ENCODE measurements around the gene UQCC2. TPM values are rescaled to one million over a fixed set of nuclear protein-coding genes. Genes with fewer than 3 reads are reported as not detected.
A peak's percentile ranks its signal among the peaks of the same experiment; 100 is the strongest.

The UQCC2 gene
- total RNA-seq, 4 donors from 2014 or later: 14.5 to 29.7 (median 23.4) TPM

- no peak overlapping the region for H3K27ac ChIP-seq
- 72 to 80% methylated on average over 10 of the region's 10 CpGs for WGBS, 2 donors
- DNase-seq (ENCODE audit: low spot score in 2 of 2): no peak
- no peak overlapping the region for H3K4me3 ChIP-seq
- H3K36me3 ChIP-seq: no peaks in the 10 kb centered on the region
- no peaks in the 10 kb centered on the region for H3K9me3 ChIP-seq
- peak in 1 of 2 donors; percentile 29 for TF ChIP-seq EP300 (IDR thresholded peaks at IDR 0.05)
- TF ChIP-seq, protein P1, sequence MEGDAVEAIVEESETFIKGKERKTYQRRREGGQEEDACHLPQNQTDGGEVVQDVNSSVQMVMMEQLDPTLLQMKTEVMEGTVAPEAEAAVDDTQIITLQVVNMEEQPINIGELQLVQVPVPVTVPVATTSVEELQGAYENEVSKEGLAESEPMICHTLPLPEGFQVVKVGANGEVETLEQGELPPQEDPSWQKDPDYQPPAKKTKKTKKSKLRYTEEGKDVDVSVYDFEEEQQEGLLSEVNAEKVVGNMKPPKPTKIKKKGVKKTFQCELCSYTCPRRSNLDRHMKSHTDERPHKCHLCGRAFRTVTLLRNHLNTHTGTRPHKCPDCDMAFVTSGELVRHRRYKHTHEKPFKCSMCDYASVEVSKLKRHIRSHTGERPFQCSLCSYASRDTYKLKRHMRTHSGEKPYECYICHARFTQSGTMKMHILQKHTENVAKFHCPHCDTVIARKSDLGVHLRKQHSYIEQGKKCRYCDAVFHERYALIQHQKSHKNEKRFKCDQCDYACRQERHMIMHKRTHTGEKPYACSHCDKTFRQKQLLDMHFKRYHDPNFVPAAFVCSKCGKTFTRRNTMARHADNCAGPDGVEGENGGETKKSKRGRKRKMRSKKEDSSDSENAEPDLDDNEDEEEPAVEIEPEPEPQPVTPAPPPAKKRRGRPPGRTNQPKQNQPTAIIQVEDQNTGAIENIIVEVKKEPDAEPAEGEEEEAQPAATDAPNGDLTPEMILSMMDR (IDR thresholded peaks at IDR 0.05): no peak
- no peaks in the 10 kb centered on the region for H3K4me1 ChIP-seq
- H3K27me3 ChIP-seq: no peaks in the 10 kb centered on the region
These were observed 19.1 kb upstream of the UQCC2 start for GRCh38 chr6:33730611-33731010.

DNA sequence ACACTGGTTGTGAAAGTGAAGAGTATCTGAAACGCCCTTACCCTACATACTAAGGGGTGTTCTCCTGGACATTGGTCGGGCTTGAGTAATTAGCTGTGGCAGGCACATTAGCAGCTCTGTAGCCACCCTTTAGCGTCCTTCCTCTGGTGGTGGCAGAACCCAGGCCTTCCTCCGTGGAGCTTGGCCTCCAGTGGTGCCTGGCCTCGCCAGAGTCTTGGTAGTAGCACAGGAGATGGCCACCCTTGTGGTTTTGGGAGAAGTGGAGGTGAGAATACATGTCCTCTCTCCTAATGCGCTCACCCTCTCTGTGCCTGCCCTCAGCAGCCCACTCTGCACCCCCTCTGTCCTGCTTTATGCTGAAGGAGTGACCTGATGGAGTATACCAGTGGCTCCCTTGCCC, 17.6 kb upstream of the UQCC2 start:
- WGBS, 2 donors: 89 to 92% methylated on average over 6 of the region's 6 CpGs
- no peaks in the 10 kb centered on the region for H3K9me3 ChIP-seq
- H3K4me1 ChIP-seq: no peaks in the 10 kb centered on the region
- H3K27me3 ChIP-seq: no peaks in the 10 kb centered on the region
- H3K4me3 ChIP-seq: no peak overlapping the region
- no peak overlapping the region for H3K27ac ChIP-seq
- TF ChIP-seq EP300 (IDR thresholded peaks at IDR 0.05) (no peak), POLR2A (IDR thresholded peaks at IDR 0.05) (no peak)
- TF ChIP-seq, protein P1 (IDR thresholded peaks at IDR 0.05): no peak
- H3K36me3 ChIP-seq: no peaks in the 10 kb centered on the region
- DNase-seq (ENCODE audit: low spot score in 2 of 2): no peak

- H3K27me3 ChIP-seq: no peaks in the 10 kb centered on the region
- H3K9me3 ChIP-seq: no peaks in the 10 kb centered on the region
- DNase-seq (ENCODE audit: low spot score in 2 of 2): no peak
- no peak overlapping the region for H3K27ac ChIP-seq
- no peaks in the 10 kb centered on the region for H3K4me1 ChIP-seq
- H3K36me3 ChIP-seq: no peaks in the 10 kb centered on the region
- 91 to 93% methylated on average over 11 of the region's 11 CpGs for WGBS, 2 donors
- no peak for TF ChIP-seq EP300 (IDR thresholded peaks at IDR 0.05)
- TF ChIP-seq, protein P1 (IDR thresholded peaks at IDR 0.05): no peak
- TF ChIP-seq POLR2A (IDR thresholded peaks at IDR 0.05): no peak
- no peak overlapping the region for H3K4me3 ChIP-seq
These were observed 16.9 kb upstream of the UQCC2 start for GRCh38 chr6:33728438-33728837.

GRCh38 chr6:33727932-33728331, 16.4 kb upstream of the UQCC2 start:
- Histone ChIP-seq H3K4me3 (no peak overlapping the region), H3K36me3 (no peaks in the 10 kb centered on the region), H3K27me3 (no peaks in the 10 kb centered on the region), H3K9me3 (no peaks in the 10 kb centered on the region), H3K4me1 (no peaks in the 10 kb centered on the region), H3K27ac (no peak overlapping the region)
- DNase-seq (ENCODE audit: low spot score in 2 of 2): no peak
- TF ChIP-seq EP300 (IDR thresholded peaks at IDR 0.05) (no peak), POLR2A (IDR thresholded peaks at IDR 0.05) (no peak)
- TF ChIP-seq, protein P1 (IDR thresholded peaks at IDR 0.05): no peak
- WGBS, 2 donors: 87 to 92% methylated on average over 9 to 11 of the region's 11 CpGs

- no peaks in the 10 kb centered on the region for H3K27me3 ChIP-seq
- no peak overlapping the region for H3K27ac ChIP-seq
- WGBS, 2 donors: 70 to 87% methylated on average over 7 of the region's 7 CpGs
- no peaks in the 10 kb centered on the region for H3K4me1 ChIP-seq
- no peaks in the 10 kb centered on the region for H3K36me3 ChIP-seq
- TF ChIP-seq POLR2A (IDR thresholded peaks at IDR 0.05): no peak
- TF ChIP-seq, protein P1 (IDR thresholded peaks at IDR 0.05): no peak
- no peak for TF ChIP-seq EP300 (IDR thresholded peaks at IDR 0.05)
- H3K4me3 ChIP-seq: no peak overlapping the region
- H3K9me3 ChIP-seq: no peaks in the 10 kb centered on the region
- DNase-seq (ENCODE audit: low spot score in 2 of 2): no peak
These were observed 15.6 kb upstream of the UQCC2 start for GRCh38 chr6:33727126-33727525.
